ENCODE data around the gene PUM1. TPM values are rescaled to one million over a fixed set of nuclear protein-coding genes. Genes with fewer than 3 reads are reported as not detected.

The PUM1 gene, protein sequence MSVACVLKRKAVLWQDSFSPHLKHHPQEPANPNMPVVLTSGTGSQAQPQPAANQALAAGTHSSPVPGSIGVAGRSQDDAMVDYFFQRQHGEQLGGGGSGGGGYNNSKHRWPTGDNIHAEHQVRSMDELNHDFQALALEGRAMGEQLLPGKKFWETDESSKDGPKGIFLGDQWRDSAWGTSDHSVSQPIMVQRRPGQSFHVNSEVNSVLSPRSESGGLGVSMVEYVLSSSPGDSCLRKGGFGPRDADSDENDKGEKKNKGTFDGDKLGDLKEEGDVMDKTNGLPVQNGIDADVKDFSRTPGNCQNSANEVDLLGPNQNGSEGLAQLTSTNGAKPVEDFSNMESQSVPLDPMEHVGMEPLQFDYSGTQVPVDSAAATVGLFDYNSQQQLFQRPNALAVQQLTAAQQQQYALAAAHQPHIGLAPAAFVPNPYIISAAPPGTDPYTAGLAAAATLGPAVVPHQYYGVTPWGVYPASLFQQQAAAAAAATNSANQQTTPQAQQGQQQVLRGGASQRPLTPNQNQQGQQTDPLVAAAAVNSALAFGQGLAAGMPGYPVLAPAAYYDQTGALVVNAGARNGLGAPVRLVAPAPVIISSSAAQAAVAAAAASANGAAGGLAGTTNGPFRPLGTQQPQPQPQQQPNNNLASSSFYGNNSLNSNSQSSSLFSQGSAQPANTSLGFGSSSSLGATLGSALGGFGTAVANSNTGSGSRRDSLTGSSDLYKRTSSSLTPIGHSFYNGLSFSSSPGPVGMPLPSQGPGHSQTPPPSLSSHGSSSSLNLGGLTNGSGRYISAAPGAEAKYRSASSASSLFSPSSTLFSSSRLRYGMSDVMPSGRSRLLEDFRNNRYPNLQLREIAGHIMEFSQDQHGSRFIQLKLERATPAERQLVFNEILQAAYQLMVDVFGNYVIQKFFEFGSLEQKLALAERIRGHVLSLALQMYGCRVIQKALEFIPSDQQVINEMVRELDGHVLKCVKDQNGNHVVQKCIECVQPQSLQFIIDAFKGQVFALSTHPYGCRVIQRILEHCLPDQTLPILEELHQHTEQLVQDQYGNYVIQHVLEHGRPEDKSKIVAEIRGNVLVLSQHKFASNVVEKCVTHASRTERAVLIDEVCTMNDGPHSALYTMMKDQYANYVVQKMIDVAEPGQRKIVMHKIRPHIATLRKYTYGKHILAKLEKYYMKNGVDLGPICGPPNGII
- 41.1 and 73.8 TPM in 2 replicates for total RNA-seq

DNA sequence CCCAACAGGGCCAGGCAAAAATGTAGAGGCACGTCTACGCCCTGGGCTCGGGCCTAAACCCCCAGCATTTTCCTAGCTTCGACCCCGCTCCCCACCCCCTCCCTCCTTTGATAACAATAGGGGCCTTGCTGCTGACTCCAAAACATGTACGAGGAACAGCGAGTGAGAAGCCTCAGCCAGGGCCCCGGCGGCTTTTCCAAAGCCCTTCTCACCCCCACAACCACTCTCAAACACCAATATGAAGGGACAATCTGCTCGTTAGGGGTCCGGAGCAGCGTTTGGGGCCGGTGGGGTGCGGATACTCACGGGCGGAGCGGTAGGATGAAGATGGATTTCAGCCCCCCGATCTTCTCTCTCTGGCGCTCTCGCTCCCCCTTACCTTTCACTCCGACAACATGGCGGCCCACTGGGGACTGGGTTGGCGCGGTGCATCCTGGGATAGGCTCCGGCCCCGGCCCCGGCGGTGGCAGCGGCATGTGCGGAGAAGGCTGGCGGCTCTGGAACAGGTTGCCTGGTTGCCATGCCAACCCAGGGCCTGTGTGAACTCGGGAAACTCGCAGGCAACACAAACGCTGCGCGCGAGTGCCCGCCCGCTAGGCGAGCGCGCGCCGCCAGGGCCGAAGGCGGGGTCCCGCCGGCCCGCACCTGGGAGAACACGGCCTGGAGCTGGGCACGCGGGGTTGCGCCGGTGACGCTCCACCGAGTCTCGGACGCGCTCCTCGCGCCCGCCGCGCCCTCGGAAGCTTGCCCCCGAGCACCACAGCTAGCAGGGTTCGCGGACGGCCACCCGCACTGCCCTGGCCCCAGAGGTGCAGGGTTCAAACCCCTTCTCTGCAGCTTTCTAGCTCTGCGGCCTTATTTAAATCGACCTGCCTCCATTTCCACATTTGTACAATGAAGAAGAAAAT lies at the start of gene PUM1:
Gene PUM1, minus strand, starts transcription at position 408 of the 908 bp plus-strand sequence. CDS start 6,151 bp downstream, outside the sequence.

DNA sequence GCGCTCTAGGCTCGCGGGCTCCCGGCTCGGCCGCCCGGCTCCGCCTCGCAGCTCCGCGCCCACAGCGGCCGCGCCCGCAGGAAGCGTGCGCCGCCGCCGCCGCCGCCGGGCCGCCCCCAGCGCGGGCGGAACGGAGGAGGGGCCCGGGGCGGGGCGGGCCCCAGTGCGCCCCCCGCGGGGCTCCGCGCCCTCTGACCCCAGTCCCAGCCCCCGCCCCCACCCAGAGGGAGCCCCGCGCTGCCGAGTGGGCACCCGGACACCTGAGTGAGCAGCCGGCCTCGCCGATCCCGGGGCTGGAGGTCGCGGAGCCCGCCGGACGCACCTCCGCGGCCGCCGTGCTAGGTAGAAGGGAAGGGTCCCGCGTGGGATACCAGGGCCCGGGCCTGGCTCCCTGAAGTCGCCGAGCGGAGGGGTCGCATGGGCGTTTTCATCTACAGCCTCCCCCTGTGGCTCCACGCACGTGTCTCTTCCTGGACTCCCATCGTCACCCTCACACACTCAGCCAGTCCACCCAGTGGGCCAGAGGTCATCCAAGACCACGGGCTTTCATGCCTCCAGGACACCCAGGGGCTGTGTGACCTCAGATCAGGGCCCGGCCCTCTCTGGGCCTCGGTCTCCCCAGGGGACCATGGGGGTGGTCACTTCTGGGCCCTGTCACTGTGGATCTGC lies 156.7 kb downstream of the PUM1 start, which contains the start of gene SDC3:
Gene SDC3, minus strand, starts transcription at position 63 of the 669 bp plus-strand sequence. CDS start 172 bp downstream, outside the sequence.

Other genes with a start within 250 kb of the PUM1 start
- 15.3 and 16.1 TPM in 2 replicates for gene SDC3, start 157.0 kb downstream of the PUM1 start, total RNA-seq
- not detected in 2 replicates for gene NKAIN1, start 174.2 kb upstream of the PUM1 start, total RNA-seq
- gene SNRNP40, start 231.1 kb upstream of the PUM1 start, total RNA-seq: 76.6 and 79.5 TPM in 2 replicates
- gene ZCCHC17, start 231.3 kb upstream of the PUM1 start, total RNA-seq: 32.3 and 40.0 TPM in 2 replicates

Data from bronchial smooth muscle cell (primary cell).